Neural crest cell (in vitro differentiated cells): ENCODE data around the gene IRGC. TPM values are rescaled to one million over a fixed set of nuclear protein-coding genes. Genes with fewer than 3 reads are reported as not detected.

ENCODE experiments used
- DNase-seq: peaks from one replicate; pipeline ENCODE4 v3.0.0; 2021; ENCODE audit warnings: low read depth, mixed read lengths, low spot score
- H3K27ac Mint-ChIP-seq: one replicate; pipeline ENCODE4 v1.8.0; 2021; ENCODE audit warnings: mild to moderate bottlenecking, mixed read lengths; ENCODE audit not compliant: unreplicated experiment
- H3K27me3 Mint-ChIP-seq: 2 replicates; pipeline ENCODE4 v1.8.0; 2021; ENCODE audit warnings: low read depth, mild to moderate bottlenecking, mixed read lengths
- H3K36me3 Mint-ChIP-seq: 2 replicates; pipeline ENCODE4 v1.8.0; 2021; ENCODE audit warnings: low read depth, mild to moderate bottlenecking, mixed read lengths
- H3K4me1 Mint-ChIP-seq: 2 replicates; pipeline ENCODE4 v1.8.0; 2021; ENCODE audit warnings: mixed read lengths
- H3K4me3 Mint-ChIP-seq: one replicate; pipeline ENCODE4 v1.8.0; 2021; ENCODE audit warnings: mild to moderate bottlenecking, mixed read lengths
- H3K9me3 Mint-ChIP-seq: 2 replicates; pipeline ENCODE4 v1.8.0; 2021; ENCODE audit warnings: mixed read lengths
- CTCF ChIP-seq: fragments of 200-600 bp; sonication (generic); conservative IDR thresholded peaks from 2 replicates; pipeline ENCODE4 v1.5.0; 2021; ENCODE audit warnings: antibody characterized with exemption, mild to moderate bottlenecking
- total RNA-seq: library from RNA; stranded (reverse); gene quantifications from 2 replicates; pipeline ENCODE4 v1.2.1, GENCODE V29; 2021

Gene IRGC
- total RNA-seq, 1 donor from 2014 or later = not detected

- Mint-ChIP-seq H3K9me3 (no peaks in the 10 kb centered on the region), H3K27me3 (no peaks in the 10 kb centered on the region), H3K4me3 (no peak overlapping the region), H3K27ac (no peak overlapping the region), H3K36me3 (peaks cover 41% of the 10 kb centered on the region), H3K4me1 (no peaks in the 10 kb centered on the region)
- DNase-seq = no peak
- no peak for TF ChIP-seq CTCF
Observed at GRCh38 chr19:43739439-43740235, 23.8 kb downstream of the IRGC start.

GRCh38 chr19:43741075-43741825 is 25.4 kb downstream of the IRGC start:
- Mint-ChIP-seq H3K36me3 (peaks cover 43% of the 10 kb centered on the region), H3K27me3 (no peaks in the 10 kb centered on the region), H3K9me3 (no peaks in the 10 kb centered on the region), H3K4me1 (peaks cover 7% of the 10 kb centered on the region), H3K27ac (no peak overlapping the region), H3K4me3 (no peak overlapping the region)
- TF ChIP-seq CTCF = no peak
- DNase-seq = no peak

GRCh38 chr19:43743059-43743458 is 27.2 kb downstream of the IRGC start:
- no peak overlapping the region for H3K4me3 Mint-ChIP-seq
- no peak overlapping the region for H3K27ac Mint-ChIP-seq
- H3K9me3 Mint-ChIP-seq = no peaks in the 10 kb centered on the region
- no peak for DNase-seq
- TF ChIP-seq CTCF = no peak
- H3K36me3 Mint-ChIP-seq = peaks cover 40% of the 10 kb centered on the region
- H3K4me1 Mint-ChIP-seq = peaks cover 7% of the 10 kb centered on the region
- no peaks in the 10 kb centered on the region for H3K27me3 Mint-ChIP-seq

GRCh38 chr19:43747557-43748204 is 31.8 kb downstream of the IRGC start:
- no peak for TF ChIP-seq CTCF
- H3K9me3 Mint-ChIP-seq = no peaks in the 10 kb centered on the region
- H3K27me3 Mint-ChIP-seq = no peaks in the 10 kb centered on the region
- H3K36me3 Mint-ChIP-seq = peaks cover 37% of the 10 kb centered on the region
- H3K4me3 Mint-ChIP-seq = no peak overlapping the region
- DNase-seq = no peak
- peaks cover 14% of the 10 kb centered on the region for H3K4me1 Mint-ChIP-seq
- H3K27ac Mint-ChIP-seq = no peak overlapping the region

- Mint-ChIP-seq H3K4me3 (no peak overlapping the region), H3K36me3 (peaks cover 40% of the 10 kb centered on the region), H3K27ac (no peak overlapping the region), H3K9me3 (no peaks in the 10 kb centered on the region), H3K4me1 (peaks cover 19% of the 10 kb centered on the region), H3K27me3 (no peaks in the 10 kb centered on the region)
- no peak for DNase-seq
- TF ChIP-seq CTCF = no peak
Observed at GRCh38 chr19:43748205-43748594, 32.3 kb downstream of the IRGC start.
